ENCODE results near the gene NR1H2.
A peak's percentile ranks its signal among the peaks of the same experiment; 100 is the strongest.

Gene NR1H2

GRCh38 chr19:50377051-50377461, 799 bp downstream of the NR1H2 start:
- TF ChIP-seq CTCF (IDR thresholded peaks at IDR 0.05; ENCODE audit: low read depth, low read length), result no peak
- H3K36me3 ChIP-seq, result peaks cover 43% of the 10 kb centered on the region
- no peaks in the 10 kb centered on the region for H3K27me3 ChIP-seq (ENCODE audit: insufficient read depth, low read depth, severe bottlenecking)
- H3K9me3 ChIP-seq (ENCODE audit: severe bottlenecking), result no peaks in the 10 kb centered on the region
- H3K27ac ChIP-seq, result no peak overlapping the region
- DNase-seq, result peak; percentile 50
- no peak overlapping the region for H3K4me3 ChIP-seq (ENCODE audit: low read depth, low read length)

GRCh38 chr19:50377517-50377916, 1.3 kb downstream of the NR1H2 start:
- DNase-seq, result no peak
- H3K36me3 ChIP-seq, result peaks cover 47% of the 10 kb centered on the region
- H3K27me3 ChIP-seq (ENCODE audit: insufficient read depth, low read depth, severe bottlenecking), result no peaks in the 10 kb centered on the region
- TF ChIP-seq CTCF (IDR thresholded peaks at IDR 0.05; ENCODE audit: low read depth, low read length), result no peak
- no peak overlapping the region for H3K27ac ChIP-seq
- no peak overlapping the region for H3K4me3 ChIP-seq (ENCODE audit: low read depth, low read length)
- H3K9me3 ChIP-seq (ENCODE audit: severe bottlenecking), result no peaks in the 10 kb centered on the region

DNA sequence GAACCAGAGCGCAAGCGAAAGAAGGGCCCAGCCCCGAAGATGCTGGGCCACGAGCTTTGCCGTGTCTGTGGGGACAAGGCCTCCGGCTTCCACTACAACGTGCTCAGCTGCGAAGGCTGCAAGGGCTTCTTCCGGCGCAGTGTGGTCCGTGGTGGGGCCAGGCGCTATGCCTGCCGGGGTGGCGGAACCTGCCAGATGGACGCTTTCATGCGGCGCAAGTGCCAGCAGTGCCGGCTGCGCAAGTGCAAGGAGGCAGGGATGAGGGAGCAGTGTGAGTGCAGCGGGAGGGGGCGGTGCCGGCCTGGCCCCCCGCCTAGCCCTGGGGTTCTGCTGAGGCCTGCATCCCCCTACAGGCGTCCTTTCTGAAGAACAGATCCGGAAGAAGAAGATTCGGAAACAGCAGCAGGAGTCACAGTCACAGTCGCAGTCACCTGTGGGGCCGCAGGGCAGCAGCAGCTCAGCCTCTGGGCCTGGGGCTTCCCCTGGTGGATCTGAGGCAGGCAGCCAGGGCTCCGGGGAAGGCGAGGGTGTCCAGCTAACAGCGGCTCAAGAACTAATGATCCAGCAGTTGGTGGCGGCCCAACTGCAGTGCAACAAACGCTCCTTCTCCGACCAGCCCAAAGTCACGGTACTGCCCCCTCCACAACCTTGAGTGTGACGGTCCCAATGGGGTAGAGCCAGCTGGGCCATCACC, 2.1 kb downstream of the NR1H2 start:
- H3K36me3 ChIP-seq, result peaks cover 55% of the 10 kb centered on the region
- no peaks in the 10 kb centered on the region for H3K27me3 ChIP-seq (ENCODE audit: insufficient read depth, low read depth, severe bottlenecking)
- H3K9me3 ChIP-seq (ENCODE audit: severe bottlenecking), result no peaks in the 10 kb centered on the region
- DNase-seq, result no peak
- TF ChIP-seq CTCF (IDR thresholded peaks at IDR 0.05; ENCODE audit: low read depth, low read length), result no peak
- H3K27ac ChIP-seq, result no peak overlapping the region
- H3K4me3 ChIP-seq (ENCODE audit: low read depth, low read length), result no peak overlapping the region

GRCh38 chr19:50378863-50379236, 2.6 kb downstream of the NR1H2 start:
- TF ChIP-seq CTCF (IDR thresholded peaks at IDR 0.05; ENCODE audit: low read depth, low read length), result no peak
- H3K36me3 ChIP-seq, result peaks cover 56% of the 10 kb centered on the region
- no peaks in the 10 kb centered on the region for H3K9me3 ChIP-seq (ENCODE audit: severe bottlenecking)
- H3K27ac ChIP-seq, result no peak overlapping the region
- H3K27me3 ChIP-seq (ENCODE audit: insufficient read depth, low read depth, severe bottlenecking), result no peaks in the 10 kb centered on the region
- H3K4me3 ChIP-seq (ENCODE audit: low read depth, low read length), result no peak overlapping the region
- no peak for DNase-seq

DNA sequence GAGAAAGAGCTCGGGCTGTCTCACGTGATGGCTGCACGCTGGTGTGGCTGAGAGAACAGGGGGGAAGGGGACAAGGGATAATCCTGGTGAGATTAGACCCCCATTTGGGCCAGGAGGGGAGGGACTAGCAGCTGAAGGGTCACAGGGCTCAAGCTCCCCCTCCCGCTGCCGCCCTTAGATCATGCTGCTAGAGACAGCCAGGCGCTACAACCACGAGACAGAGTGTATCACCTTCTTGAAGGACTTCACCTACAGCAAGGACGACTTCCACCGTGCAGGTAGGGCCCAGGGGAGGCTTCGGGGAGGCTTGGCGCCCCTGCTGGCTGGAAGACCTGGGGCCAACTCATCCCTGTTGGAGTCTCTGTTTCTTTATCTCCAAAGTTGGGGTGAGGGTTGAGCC, 3.3 kb downstream of the NR1H2 start:
- Histone ChIP-seq H3K27me3 (ENCODE audit: insufficient read depth, low read depth, severe bottlenecking) (no peaks in the 10 kb centered on the region), H3K9me3 (ENCODE audit: severe bottlenecking) (no peaks in the 10 kb centered on the region), H3K36me3 (peaks cover 56% of the 10 kb centered on the region), H3K4me3 (ENCODE audit: low read depth, low read length) (no peak overlapping the region), H3K27ac (no peak overlapping the region)
- no peak for TF ChIP-seq CTCF (IDR thresholded peaks at IDR 0.05; ENCODE audit: low read depth, low read length)
- no peak for DNase-seq

- no peaks in the 10 kb centered on the region for H3K9me3 ChIP-seq (ENCODE audit: severe bottlenecking)
- no peak overlapping the region for H3K4me3 ChIP-seq (ENCODE audit: low read depth, low read length)
- no peak for DNase-seq
- no peak for TF ChIP-seq CTCF (IDR thresholded peaks at IDR 0.05; ENCODE audit: low read depth, low read length)
- H3K27ac ChIP-seq, result no peak overlapping the region
- peaks cover 56% of the 10 kb centered on the region for H3K36me3 ChIP-seq
- no peaks in the 10 kb centered on the region for H3K27me3 ChIP-seq (ENCODE audit: insufficient read depth, low read depth, severe bottlenecking)
Observed at GRCh38 chr19:50380137-50380536, 3.9 kb downstream of the NR1H2 start.
